GM10266 (cell line): Measurements from ENCODE around the gene SYNPR.

ENCODE experiments used
- DNase-seq: peaks from one replicate; pipeline ENCODE4 v3.0.0; 2012; ENCODE audit errors: extremely low spot score
- CTCF ChIP-seq: IDR thresholded peaks from 2 replicates; pipeline ENCODE4 v1.5.1; 2012; ENCODE audit warnings: mild to moderate bottlenecking, low read depth; ENCODE audit not compliant: control insufficient read depth, insufficient read depth; ENCODE audit errors: missing control alignments

Gene SYNPR

DNA sequence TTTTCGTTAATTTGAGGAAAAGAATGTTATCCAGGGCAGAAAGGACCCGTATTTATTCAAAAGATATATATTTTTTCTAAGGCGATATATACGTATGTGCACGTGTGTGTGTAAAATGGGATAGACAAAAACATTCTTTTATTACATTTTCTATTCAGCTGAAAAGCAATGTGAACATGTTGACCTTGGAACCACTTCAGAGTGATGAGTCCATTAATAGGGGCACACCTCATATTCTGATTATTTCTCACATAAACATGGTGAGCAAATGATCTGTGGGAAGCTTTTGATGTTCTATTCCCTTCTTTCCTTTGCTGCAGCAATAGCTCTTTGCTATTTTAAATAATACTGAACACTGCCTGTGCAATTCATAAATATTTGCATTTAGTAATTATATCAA, 87.6 kb downstream of the SYNPR start:
- no peak for TF ChIP-seq CTCF
- DNase-seq: no peak

GRCh38 chr3:63370094-63370493, 92.0 kb downstream of the SYNPR start:
- no peak for DNase-seq
- no peak for TF ChIP-seq CTCF

DNA sequence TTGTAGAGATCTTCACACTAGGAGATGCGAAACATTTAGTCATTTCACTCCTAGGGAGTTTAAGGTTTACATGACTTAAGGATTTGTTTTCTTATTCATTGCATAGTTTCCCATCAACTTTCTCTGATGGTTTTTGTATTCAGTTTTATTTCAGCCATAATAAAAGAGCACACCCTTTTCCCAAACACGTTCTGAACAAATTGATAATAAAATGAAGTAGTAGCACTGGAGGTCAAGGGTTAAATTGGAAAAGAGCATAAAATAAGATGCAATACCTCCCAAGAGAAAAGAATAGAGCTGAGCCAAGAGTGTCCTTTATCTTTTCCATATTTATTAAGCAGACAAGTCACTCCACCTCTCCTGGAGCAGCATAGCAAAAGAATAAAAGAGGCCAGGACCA, 104.9 kb downstream of the SYNPR start:
- DNase-seq: no peak
- no peak for TF ChIP-seq CTCF

GRCh38 chr3:63384382-63384781, 106.3 kb downstream of the SYNPR start:
- no peak for TF ChIP-seq CTCF
- DNase-seq: no peak

DNA sequence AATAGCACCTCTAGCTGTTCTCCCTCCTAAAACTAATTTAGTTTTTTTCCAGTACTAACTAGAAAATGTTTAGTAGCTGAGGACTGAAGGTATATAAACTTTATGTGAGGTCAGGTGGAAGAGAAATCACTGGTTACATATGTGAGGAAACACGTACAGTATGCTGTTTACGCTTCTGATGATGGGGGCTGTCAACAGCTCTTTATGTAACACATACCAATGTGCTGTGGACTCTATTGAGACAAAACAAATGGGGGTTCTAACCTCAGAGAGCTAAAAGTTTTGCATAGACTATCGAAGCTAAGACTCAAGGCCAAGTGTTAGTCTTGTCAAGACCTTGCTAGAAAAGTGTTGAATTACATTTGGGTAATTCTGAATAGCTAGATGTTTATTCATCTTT, 107.5 kb downstream of the SYNPR start:
- no peak for DNase-seq
- TF ChIP-seq CTCF: no peak

DNA sequence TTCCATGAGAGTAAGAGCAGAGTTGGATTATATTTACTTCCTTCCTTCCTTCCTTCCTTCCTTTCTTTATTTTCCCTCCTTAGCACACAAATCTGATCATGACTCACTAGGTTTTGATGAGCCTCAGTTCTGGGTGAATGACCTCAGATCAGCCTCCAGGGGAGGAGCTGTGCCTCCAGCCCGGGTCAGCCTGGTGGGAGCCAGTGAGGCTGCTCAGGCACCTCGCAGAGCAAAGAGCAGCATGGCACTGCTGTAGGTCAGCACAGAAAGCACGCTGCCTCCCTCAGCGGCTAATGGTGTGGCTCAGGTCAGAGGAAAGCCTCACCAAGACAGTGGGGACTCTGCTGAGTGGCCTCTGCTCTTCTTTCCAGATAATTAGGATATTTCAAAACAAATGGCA, 108.5 kb downstream of the SYNPR start:
- no peak for DNase-seq
- no peak for TF ChIP-seq CTCF

GRCh38 chr3:63387568-63387967, 109.5 kb downstream of the SYNPR start:
- DNase-seq: no peak

More at GRCh38 chr3:63387568-63387967, 109.5 kb downstream of the SYNPR start:
- no peak for TF ChIP-seq CTCF
